HG03469 (cell line): ENCODE data around the gene ZBP1.

Experiments used
- ATAC-seq: cut with Tn5 transposase; IDR thresholded peaks from one replicate; pipeline ENCODE4 v1.9.1; 2021; ENCODE audit warnings: mild to moderate bottlenecking, moderate library complexity, moderate number of reproducible peaks; ENCODE audit not compliant: unreplicated experiment

ZBP1 gene

GRCh38 chr20:57619051-57619831 lies 985 bp downstream of the ZBP1 start:
- ATAC-seq, result peak; percentile 52

DNA sequence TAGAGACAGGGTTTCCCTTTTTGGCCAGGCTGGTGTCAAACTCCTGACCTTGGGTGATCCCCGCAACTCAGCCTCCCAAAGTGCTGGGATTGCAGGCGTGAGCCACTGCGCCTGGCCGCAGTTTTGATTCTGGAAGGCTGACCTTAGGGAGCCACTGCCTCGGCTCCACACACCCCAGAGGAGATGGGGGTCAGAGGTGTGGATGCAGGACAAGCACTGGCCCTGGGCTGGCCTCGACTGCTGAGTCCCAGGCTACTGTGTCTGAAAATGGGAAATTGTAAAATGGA lies 1.5 kb downstream of the ZBP1 start:
- ATAC-seq, result no peak

- ATAC-seq, result no peak
Observed at GRCh38 chr20:57618091-57618763, 2.0 kb downstream of the ZBP1 start.

DNA sequence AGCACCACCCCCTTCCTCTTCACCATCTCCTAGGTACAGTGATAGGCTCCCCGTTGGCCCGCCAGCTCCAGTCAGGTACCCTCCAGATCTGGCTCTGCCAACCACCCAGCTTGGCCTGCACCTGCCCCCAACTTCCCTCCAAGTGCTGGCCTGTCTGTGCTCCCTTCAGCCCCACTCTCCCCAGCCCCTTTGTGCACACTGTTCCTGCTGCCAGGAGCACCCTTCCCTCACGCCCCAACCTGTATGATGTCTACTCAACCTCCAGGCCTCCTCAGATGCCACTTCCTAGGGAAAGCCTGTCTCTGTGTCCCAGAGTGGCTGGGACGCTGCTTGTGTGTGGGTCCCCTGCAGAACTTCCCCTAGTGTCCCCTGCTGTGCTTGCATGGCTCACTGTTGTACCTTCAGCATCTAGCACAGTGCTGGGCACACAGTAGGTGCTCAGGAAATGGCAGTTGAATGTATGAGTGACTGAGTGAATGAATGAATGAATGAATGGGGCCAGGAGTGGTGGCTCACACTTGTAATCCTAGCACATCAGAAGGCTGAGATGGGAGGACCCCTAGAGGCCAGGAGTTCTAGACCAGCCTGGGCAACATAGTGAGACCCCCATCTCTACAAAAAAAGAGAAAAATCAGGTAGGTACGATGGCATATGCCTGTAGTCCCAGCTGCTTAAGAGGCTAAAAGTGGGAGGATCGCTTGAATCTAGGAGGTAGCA lies 3.0 kb downstream of the ZBP1 start:
- ATAC-seq, result no peak

- no peak for ATAC-seq
Observed at GRCh38 chr20:57616143-57616951, 3.9 kb downstream of the ZBP1 start.

DNA sequence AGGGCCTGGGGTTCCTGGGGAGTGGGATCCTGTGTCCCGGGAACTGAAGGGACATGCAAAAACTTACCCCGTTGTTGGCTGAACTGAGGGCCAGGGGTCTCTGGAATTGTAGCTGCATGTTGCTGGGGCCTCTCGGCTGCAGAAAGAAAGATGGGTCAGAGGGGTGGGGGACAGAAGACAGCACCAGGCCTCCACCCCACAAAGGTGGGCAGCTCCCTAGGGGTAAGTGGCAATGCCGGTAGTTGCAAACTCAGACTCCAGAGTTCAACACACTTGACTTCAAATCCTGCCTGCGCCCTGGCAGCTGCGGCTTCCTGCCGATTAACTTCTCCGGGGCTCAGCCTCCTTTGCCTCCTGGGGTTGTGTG lies 4.8 kb downstream of the ZBP1 start:
- ATAC-seq, result no peak

DNA sequence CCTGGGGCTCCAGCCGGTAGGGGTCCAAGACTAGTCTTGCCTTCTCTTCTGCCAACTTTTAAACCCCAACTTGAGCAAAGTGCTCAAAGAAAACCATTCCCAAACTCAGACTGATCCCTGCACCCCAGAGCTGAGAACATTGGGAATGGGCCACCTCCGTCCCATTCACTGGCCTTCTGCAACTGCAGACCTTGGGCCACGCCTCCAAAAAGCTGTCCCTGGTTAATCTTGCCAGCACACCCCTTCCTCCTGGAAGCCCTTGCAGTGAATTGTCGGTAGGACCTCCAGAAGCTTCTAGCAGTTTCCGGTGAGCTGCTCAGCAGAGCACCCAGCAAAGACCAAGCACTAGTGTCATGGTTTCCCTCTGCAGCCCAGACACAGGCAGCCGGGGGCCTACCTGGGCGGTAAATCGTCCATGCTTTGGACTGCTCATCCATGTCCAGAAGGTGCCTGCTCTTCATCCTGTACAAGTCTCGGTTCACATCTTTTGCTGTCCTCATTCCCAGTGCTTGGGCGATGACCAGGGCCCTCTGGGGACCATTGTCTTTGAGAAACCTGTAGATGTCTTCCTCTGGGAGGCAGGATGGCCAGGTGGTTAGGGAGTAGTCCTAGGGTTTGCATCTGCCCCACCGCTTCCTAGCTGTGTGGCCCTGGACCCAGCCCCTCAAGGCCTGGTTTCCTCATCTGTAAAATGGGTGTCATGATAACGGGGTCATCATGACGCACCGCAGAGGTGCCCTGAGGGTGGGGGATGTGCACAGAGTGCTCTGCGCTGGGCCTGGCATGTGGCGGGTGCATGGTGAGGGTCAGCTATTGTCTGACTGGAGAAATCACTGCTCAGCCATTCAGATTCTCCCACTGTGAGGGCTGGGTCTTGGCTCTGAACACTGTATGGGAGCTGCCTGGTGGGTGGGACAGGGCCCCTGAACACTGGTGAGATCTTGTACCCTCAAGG lies 5.5 kb downstream of the ZBP1 start:
- no peak for ATAC-seq

DNA sequence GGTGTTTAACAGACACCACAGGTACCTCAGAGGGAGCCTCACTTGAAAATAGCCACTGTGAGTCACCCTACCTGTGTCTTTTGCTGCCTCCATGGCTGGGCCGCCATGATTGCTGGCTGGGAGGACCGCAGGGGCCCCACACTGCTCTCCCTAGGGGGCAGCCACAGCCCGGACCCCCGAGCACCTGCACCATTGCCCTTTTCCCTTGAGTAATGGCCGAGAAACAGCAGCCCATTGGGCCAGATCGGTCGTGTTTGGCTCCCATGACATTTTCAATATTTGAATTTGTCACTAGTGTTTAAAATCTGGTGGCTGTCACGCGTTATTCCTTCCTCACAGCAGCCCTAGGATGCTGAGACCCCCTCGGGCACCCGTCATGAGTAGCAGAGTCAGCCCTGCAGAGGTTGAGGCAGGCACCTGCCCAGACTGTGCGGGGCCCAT lies 6.7 kb downstream of the ZBP1 start:
- ATAC-seq, result no peak

DNA sequence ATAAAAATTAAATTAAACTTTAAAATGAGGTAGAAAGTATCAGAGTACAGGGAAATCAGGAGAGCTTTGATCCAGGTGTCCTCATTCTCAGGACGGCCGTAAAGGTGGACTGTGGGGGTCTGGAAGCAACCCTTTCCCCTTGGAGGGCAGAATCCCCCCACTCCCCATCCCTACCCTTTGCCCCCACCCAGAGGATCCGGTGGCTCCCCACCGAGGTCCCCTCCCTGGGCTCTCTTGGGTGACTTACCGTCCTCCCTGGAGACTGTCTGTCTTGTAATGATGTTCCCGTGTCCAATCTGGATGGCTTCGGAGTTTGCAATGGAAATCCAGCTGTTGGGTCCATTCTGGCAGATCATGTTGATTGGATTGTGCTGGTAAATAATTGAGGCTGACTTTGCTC lies 7.3 kb downstream of the ZBP1 start:
- ATAC-seq, result no peak

DNA sequence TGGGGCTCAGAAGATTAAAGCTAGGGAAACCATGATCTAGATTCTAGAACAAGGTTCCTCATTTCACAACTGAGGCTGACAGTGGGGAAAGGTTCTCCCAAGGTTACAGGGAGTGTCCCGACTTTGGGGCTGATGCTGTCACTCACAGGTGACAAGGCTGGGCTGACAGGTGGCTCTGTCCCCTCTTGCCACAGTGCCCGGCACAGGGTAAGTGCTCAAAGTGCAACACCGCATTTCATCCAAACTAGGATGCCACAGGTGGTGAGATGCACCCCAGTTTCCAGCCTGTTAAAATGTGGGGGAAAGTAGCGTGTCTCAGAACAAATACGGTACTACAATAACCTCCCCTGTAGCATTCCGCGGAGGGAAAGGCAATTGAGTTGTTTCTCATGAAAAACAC lies 7.8 kb downstream of the ZBP1 start:
- no peak for ATAC-seq

GRCh38 chr20:57611586-57612311 lies 8.5 kb downstream of the ZBP1 start:
- no peak for ATAC-seq

DNA sequence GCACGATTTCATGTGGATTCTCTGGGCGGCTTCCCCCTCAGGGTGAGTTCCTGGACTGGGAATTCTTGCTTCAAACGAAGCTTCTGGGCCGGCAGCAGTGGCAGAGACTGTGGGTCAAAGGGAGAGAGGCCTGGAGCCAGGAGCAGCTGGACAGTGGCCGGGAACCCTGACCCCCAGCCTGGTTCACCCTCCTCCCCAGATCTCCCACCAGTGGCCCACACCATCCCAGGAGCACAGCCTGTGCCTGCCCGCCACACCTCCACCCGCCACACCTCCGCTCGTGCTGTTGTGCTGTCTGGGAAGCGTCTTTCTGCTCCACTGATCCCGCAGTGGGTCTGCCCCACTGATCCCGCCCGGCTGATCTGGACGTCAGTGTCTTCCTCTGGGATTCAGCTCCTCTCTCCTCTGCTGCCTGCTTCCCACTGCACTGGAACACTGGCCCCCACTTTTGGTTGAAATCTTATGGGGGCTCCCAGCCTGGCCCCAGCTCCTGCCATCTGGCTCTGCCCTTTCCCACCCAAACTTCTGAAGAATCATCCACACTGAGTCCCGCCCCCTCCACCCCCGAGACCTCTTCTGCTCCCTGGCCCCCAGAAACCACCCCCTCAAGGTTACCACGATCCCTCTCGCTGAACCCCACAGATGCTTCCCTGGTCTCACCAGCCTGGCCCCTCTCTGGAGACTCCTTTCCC lies 9.8 kb downstream of the ZBP1 start:
- no peak for ATAC-seq

DNA sequence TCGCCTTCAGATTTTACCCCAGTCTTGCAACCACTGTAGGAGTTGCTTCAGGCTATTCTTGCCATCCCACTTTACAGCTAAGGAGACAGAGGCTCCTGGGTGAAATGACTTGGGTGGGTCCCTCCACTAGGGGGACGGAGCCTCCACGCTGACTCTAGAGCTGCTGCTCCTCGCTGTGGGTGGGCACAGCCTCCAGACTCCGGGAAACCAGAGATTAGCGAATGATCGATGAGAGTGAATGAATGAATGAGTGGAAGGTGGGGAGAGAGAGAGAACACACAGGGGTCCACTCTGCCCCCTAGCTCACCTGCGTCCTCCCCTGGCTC lies 10.4 kb downstream of the ZBP1 start:
- no peak for ATAC-seq

DNA sequence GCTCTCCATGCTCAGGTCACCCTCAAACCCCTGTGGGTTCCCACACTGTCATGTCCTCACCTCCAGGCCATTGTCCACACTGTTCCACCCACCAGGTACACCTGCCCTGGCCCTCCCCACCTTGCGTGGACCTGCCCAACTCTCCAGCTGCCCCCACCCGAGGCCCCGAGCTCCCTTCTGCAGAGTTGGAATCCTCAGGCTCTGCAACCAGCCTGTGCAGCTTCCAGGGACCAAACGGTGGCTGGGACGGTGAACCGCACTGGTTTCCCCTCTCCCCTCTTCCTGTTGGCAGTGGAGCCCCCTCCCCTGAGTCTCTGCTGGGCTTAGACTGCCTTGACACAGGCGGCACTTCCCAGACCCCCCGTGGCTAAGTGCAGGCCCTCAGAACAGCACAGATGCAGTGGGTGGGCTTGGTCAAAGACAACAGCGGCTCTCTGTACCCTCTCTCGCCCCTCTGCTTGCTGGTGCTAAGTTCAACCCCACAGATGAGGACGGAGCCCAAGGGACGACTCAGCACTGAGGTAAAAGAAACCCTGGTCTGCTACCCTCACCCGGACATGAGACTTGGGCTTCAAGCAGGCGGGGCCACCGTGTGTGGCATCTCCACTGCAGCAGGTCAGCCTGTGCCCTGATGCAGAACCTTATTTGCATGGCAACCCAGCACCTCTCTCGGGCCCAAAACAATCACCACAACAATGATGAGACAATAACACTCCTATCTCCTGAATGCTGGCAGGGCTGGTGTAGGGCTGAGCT lies 11.0 kb downstream of the ZBP1 start:
- no peak for ATAC-seq

GRCh38 chr20:57608516-57608915 lies 11.7 kb downstream of the ZBP1 start:
- no peak for ATAC-seq

DNA sequence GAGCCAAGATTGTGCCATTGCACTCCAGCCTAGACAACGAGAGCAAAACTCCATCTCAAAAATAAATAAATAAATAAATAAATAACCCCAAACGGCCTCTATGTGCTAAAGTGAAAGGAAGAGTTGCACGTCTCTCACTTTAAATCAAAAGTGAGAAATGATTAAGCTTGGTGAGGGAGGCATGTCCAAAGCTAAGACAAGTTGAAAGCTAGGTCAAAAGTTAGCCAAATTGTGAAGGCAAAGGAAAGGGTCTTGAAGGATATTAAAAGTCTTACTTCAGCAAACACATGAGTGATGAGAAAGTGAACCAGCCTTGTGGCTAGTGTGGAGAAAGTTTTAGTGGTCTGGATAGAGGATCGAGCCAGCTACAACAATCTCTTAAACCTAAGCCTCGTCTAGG lies 14.3 kb downstream of the ZBP1 start:
- ATAC-seq, result no peak

- ATAC-seq, result no peak
Observed at GRCh38 chr20:57605045-57605444, 15.2 kb downstream of the ZBP1 start.

DNA sequence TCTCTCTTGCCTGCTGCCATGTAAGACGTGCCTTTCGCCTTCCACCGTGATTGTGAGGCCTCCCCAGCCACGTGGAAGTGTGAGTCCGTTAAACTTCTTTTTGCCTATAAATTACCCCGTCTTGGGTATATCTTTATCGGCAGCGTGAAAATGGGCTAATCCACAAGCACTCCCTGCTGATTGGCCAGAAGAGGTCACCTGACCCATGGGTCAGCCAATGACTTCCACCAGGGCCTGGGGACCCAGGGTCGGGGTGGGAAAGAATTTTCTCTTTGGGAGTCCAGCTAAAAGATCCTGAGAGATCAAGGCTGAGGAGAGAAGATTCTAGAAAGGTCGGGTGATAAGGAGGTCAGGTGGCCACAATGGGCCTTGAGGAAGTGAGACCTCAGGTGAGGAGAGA lies 17.1 kb downstream of the ZBP1 start:
- no peak for ATAC-seq
